HEK293 (cell line): Measurements from ENCODE around the gene APEX1.

Experiments used
- GLI2 ChIP-seq: fragments of 450-650 bp; formaldehyde crosslinking; IDR thresholded peaks from 2 replicates; pipeline ENCODE4; 2017; ENCODE audit warnings: missing biosample characterization, missing genetic modification characterization, low read depth, borderline replicate concordance
- KLF16 ChIP-seq: fragments of 450-650 bp; formaldehyde crosslinking; IDR thresholded peaks from 2 replicates; pipeline ENCODE4 v1.5.1; 2017; ENCODE audit warnings: missing biosample characterization, missing genetic modification characterization
- MYNN ChIP-seq: fragments of 450-650 bp; formaldehyde crosslinking; IDR thresholded peaks from 2 replicates; pipeline ENCODE4 v1.5.1; 2016; ENCODE audit warnings: missing biosample characterization, missing genetic modification characterization, borderline replicate concordance
- PATZ1 ChIP-seq: fragments of 450-650 bp; formaldehyde crosslinking; IDR thresholded peaks from 2 replicates; pipeline ENCODE4 v1.5.1; 2016; ENCODE audit warnings: missing biosample characterization, missing genetic modification characterization
- PRDM10 ChIP-seq: fragments of 450-650 bp; formaldehyde crosslinking; IDR thresholded peaks from 2 replicates; pipeline ENCODE4 v1.5.1; 2016; ENCODE audit warnings: missing biosample characterization, missing genetic modification characterization
- ZBTB10 ChIP-seq: fragments of 450-650 bp; formaldehyde crosslinking; IDR thresholded peaks from 2 replicates; pipeline ENCODE4 v1.5.1; 2016; ENCODE audit warnings: missing biosample characterization, missing genetic modification characterization
- ZBTB11 ChIP-seq: fragments of 450-650 bp; formaldehyde crosslinking; conservative IDR thresholded peaks from 2 replicates; pipeline ENCODE4 v1.5.1; 2016; ENCODE audit warnings: low read depth, missing biosample characterization, missing genetic modification characterization
- ZBTB26 ChIP-seq: fragments of 450-650 bp; formaldehyde crosslinking; optimal IDR thresholded peaks from 2 replicates; pipeline ENCODE3; 2016; ENCODE audit warnings: missing biosample characterization, mild to moderate bottlenecking, missing genetic modification characterization
- ZNF121 ChIP-seq: fragments of 450-650 bp; formaldehyde crosslinking; IDR thresholded peaks from 2 replicates; pipeline ENCODE4 v1.5.1; 2016; ENCODE audit warnings: missing biosample characterization, missing genetic modification characterization
- ZNF132 ChIP-seq: fragments of 450-650 bp; formaldehyde crosslinking; IDR thresholded peaks from 2 replicates; pipeline ENCODE4 v1.5.1; 2017; ENCODE audit warnings: missing biosample characterization, missing genetic modification characterization, borderline replicate concordance
- ZNF138 ChIP-seq: fragments of 450-650 bp; formaldehyde crosslinking; IDR thresholded peaks from 2 replicates; pipeline ENCODE4 v1.5.1; 2016; ENCODE audit warnings: missing biosample characterization, missing genetic modification characterization, borderline replicate concordance
- ZNF16 ChIP-seq: fragments of 450-650 bp; formaldehyde crosslinking; IDR thresholded peaks from 2 replicates; pipeline ENCODE4 v1.5.1; 2016; ENCODE audit warnings: low read depth, missing biosample characterization, missing genetic modification characterization
- ZNF175 ChIP-seq: fragments of 450-650 bp; formaldehyde crosslinking; IDR thresholded peaks from 2 replicates; pipeline ENCODE4 v1.5.1; 2016; ENCODE audit warnings: missing biosample characterization, missing genetic modification characterization
- ZNF23 ChIP-seq: fragments of 450-650 bp; formaldehyde crosslinking; IDR thresholded peaks from 2 replicates; pipeline ENCODE4 v1.5.1; 2016; ENCODE audit warnings: missing biosample characterization, missing genetic modification characterization, borderline replicate concordance
- ZNF335 ChIP-seq: fragments of 450-650 bp; formaldehyde crosslinking; conservative IDR thresholded peaks from 2 replicates; pipeline ENCODE4 v1.5.1; 2016; ENCODE audit warnings: missing biosample characterization, missing genetic modification characterization
- ZNF391 ChIP-seq: fragments of 450-650 bp; formaldehyde crosslinking; IDR thresholded peaks from 2 replicates; pipeline ENCODE4 v1.5.1; 2016; ENCODE audit warnings: low read depth, missing biosample characterization, missing genetic modification characterization, borderline replicate concordance
- ZNF398 ChIP-seq: fragments of 450-650 bp; formaldehyde crosslinking; IDR thresholded peaks from 2 replicates; pipeline ENCODE4 v1.5.1; 2017; ENCODE audit warnings: missing biosample characterization, missing genetic modification characterization
- ZNF600 ChIP-seq: fragments of 450-650 bp; formaldehyde crosslinking; IDR thresholded peaks from 2 replicates; pipeline ENCODE4 v1.5.1; 2016; ENCODE audit warnings: missing biosample characterization, missing genetic modification characterization
- ZNF639 ChIP-seq: fragments of 450-650 bp; formaldehyde crosslinking; IDR thresholded peaks from 2 replicates; pipeline ENCODE4 v1.5.1; 2016; ENCODE audit warnings: missing biosample characterization, missing genetic modification characterization
- ZNF660 ChIP-seq: fragments of 450-650 bp; IDR thresholded peaks from 2 replicates; pipeline ENCODE4 v1.5.1; 2018; ENCODE audit warnings: missing biosample characterization, mild to moderate bottlenecking, missing genetic modification characterization
- ZNF664 ChIP-seq: fragments of 450-650 bp; formaldehyde crosslinking; IDR thresholded peaks from 2 replicates; pipeline ENCODE4 v1.5.1; 2016; ENCODE audit warnings: missing biosample characterization, missing genetic modification characterization

The APEX1 gene

GRCh38 chr14:20412876-20413743, 41.9 kb upstream of the APEX1 start, which contains the start of gene TEP1 (continued):
- no peak for TF ChIP-seq MYNN (tag by site-specific recombination)
- TF ChIP-seq KLF16 (tag by site-specific recombination) = peak; percentile 73
- TF ChIP-seq ZNF138 (tag by site-specific recombination) = no peak
- peak; percentile 100 for TF ChIP-seq ZNF600 (tag by site-specific recombination)
- TF ChIP-seq ZBTB11 = peak; percentile 91
- TF ChIP-seq ZNF391 (tag by site-specific recombination) = no peak
- no peak for TF ChIP-seq ZNF23 (tag by site-specific recombination)
- TF ChIP-seq ZNF335 (tag by site-specific recombination) = peak; percentile 60
- no peak for TF ChIP-seq ZNF16 (tag by site-specific recombination)
- TF ChIP-seq ZNF175 (tag by site-specific recombination) = no peak
- no peak for TF ChIP-seq ZNF664
- TF ChIP-seq PRDM10 = peak; percentile 96
- TF ChIP-seq ZNF660 (tag by site-specific recombination) = no peak
- TF ChIP-seq PATZ1 = peak; percentile 92
- TF ChIP-seq ZNF132 (tag by site-specific recombination) = no peak
- TF ChIP-seq GLI2 = no peak
- peak; percentile 36 for TF ChIP-seq ZBTB26 (tag by site-specific recombination)
- TF ChIP-seq ZNF639 = no peak
- peak; percentile 53; the same call in 1 of the 2 replicates for TF ChIP-seq ZBTB10 (tag by site-specific recombination)
- no peak for TF ChIP-seq ZNF121 (tag by site-specific recombination)
- TF ChIP-seq ZNF398 (tag by site-specific recombination) = peak; percentile 96
